H1 (cell line): ENCODE results near the gene RCAN3. TPM values are rescaled to one million over a fixed set of nuclear protein-coding genes. Genes with fewer than 3 reads are reported as not detected.

Experiments used
- CTCF ChIA-PET: fragments of 300-600 bp; sonication (Branson Sonifier 250); formaldehyde crosslinking; loops from one replicate; lab custom pipeline; 2021; ENCODE audit not compliant: partially characterized antibody; lab: Charles Lee
- POLR2A ChIA-PET: fragments of 300-600 bp; sonication (Branson Sonifier 250); formaldehyde crosslinking; loops from one replicate; lab custom pipeline; 2021; ENCODE audit warnings: inconsistent platforms; ENCODE audit not compliant: partially characterized antibody; lab: Charles Lee
- DNase-seq, 2 experiments: peaks; one replicate each; pipeline versions ENCODE4 v3.0.0 to v3.0.0-alpha.2; 2010 to 2022; ENCODE audit warnings: low spot score in 2 of 2, low read depth in 1 of 2, mixed read lengths in 1 of 2
- FAIRE-seq: peaks from 2 replicates; lab custom pipeline; 2011; peaks lifted over from hg19 to GRCh38; lab: Jason Lieb, UNC
- H2AFZ ChIP-seq: 2 replicates; pipeline ENCODE4 v1.8.1; 2012; ENCODE audit warnings: low read length, inconsistent platforms
- H2AK5ac ChIP-seq: 2 replicates; pipeline ENCODE4 v1.6.1; 2013; ENCODE audit warnings: low read depth, low read length
- H2BK120ac ChIP-seq: replicated peaks from 2 replicates; pipeline ENCODE3; 2013; ENCODE audit warnings: low read depth, low read length, inconsistent platforms
- H2BK12ac ChIP-seq: 2 replicates; pipeline ENCODE4 v1.6.1; 2013; ENCODE audit warnings: low read depth, low read length
- H2BK15ac ChIP-seq: 2 replicates; pipeline ENCODE4 v1.6.1; 2013; ENCODE audit warnings: low read length
- H2BK20ac ChIP-seq: 2 replicates; pipeline ENCODE4 v1.6.1; 2013; ENCODE audit warnings: low read length
- H2BK5ac ChIP-seq: 2 replicates; pipeline ENCODE4 v1.6.1; 2013; ENCODE audit warnings: low read depth, low read length
- H3K14ac ChIP-seq: 2 replicates; pipeline ENCODE4 v1.6.1; 2013; ENCODE audit warnings: inconsistent platforms; ENCODE audit not compliant: insufficient read length
- H3K18ac ChIP-seq: 2 replicates; pipeline ENCODE4 v1.6.1; 2013; ENCODE audit warnings: low read length; ENCODE audit errors: extremely low read depth
- H3K23ac ChIP-seq: 2 replicates; pipeline ENCODE4 v1.6.1; 2013; ENCODE audit warnings: inconsistent platforms; ENCODE audit not compliant: insufficient read length
- H3K23me2 ChIP-seq: 2 replicates; pipeline ENCODE4 v1.6.1; 2013; ENCODE audit warnings: low read depth, low read length
- H3K27ac ChIP-seq: 2 replicates; pipeline ENCODE4 v1.6.1; 2011; ENCODE audit warnings: low read depth, low read length, inconsistent platforms
- H3K27me3 ChIP-seq, 4 experiments: replicated peaks in 1 of 4; 1 replicate in 1 of 4; 2 replicates in 3 of 4; pipeline versions ENCODE4 v1.6.1 to v1.8.1; 2011 to 2013; ENCODE audit warnings: low read length in 3 of 4, mild to moderate bottlenecking in 3 of 4, inconsistent platforms in 2 of 4, mixed read lengths in 2 of 4, moderate library complexity in 1 of 4; ENCODE audit not compliant: control insufficient read depth in 3 of 4, insufficient read depth in 3 of 4; ENCODE audit errors: extremely low read depth in 1 of 4
- H3K36me3 ChIP-seq, 4 experiments: 2 replicates each; pipeline versions ENCODE4 v1.6.1 to v1.8.1; 2011 to 2013; ENCODE audit warnings: mild to moderate bottlenecking in 4 of 4, low read length in 3 of 4, moderate library complexity in 2 of 4, control low read depth in 1 of 4, inconsistent platforms in 1 of 4; ENCODE audit not compliant: insufficient read depth in 4 of 4, control insufficient read depth in 2 of 4
- H3K4ac ChIP-seq: replicated peaks from 2 replicates; pipeline ENCODE3; 2013; ENCODE audit warnings: low read length, low read depth, mixed read lengths, inconsistent platforms; ENCODE audit not compliant: insufficient read length
- H3K4me1 ChIP-seq, 4 experiments: replicated peaks in 1 of 4; 1 replicate in 1 of 4; 2 replicates in 3 of 4; pipeline versions ENCODE4 v1.6.1 to v1.8.1; 2011 to 2013; ENCODE audit warnings: low read length in 3 of 4, inconsistent platforms in 2 of 4, mixed read lengths in 1 of 4; ENCODE audit not compliant: insufficient read depth in 4 of 4, control insufficient read depth in 3 of 4
- H3K4me2 ChIP-seq, 2 experiments: 2 replicates each; pipeline versions ENCODE4 v1.6.1 to v1.8.1; 2011 to 2013; ENCODE audit warnings: low read depth in 2 of 2, low read length in 2 of 2, control low read depth in 1 of 2, inconsistent platforms in 1 of 2, mild to moderate bottlenecking in 1 of 2; ENCODE audit not compliant: insufficient read depth in 1 of 2
- H3K4me3 ChIP-seq, 4 experiments: fragments of 200-600, 300-600 bp in 1 of 4; sonication (generic), shearing (Covaris generic), sonication (Bioruptor Twin) in 1 of 4; 2 replicates each; pipeline versions ENCODE4 v1.5.1 to v1.8.1; 2011 to 2016; ENCODE audit warnings: low read length in 4 of 4, low read depth in 3 of 4, control low read depth in 2 of 4, inconsistent platforms in 2 of 4, mild to moderate bottlenecking in 2 of 4, mixed read lengths in 1 of 4, moderate library complexity in 1 of 4; ENCODE audit not compliant: insufficient read depth in 2 of 4; ENCODE audit errors: extremely low read depth in 1 of 4
- H3K56ac ChIP-seq: replicated peaks from 2 replicates; pipeline ENCODE3; 2013; ENCODE audit warnings: low read depth, mild to moderate bottlenecking, mixed read lengths, low read length, inconsistent platforms; ENCODE audit not compliant: insufficient read length
- H3K79me1 ChIP-seq: 2 replicates; pipeline ENCODE4 v1.6.1; 2013; ENCODE audit warnings: low read depth, low read length, control low read depth
- H3K79me2 ChIP-seq, 2 experiments: 2 replicates each; pipeline versions ENCODE4 v1.6.1 to v1.8.1; 2012 to 2013; ENCODE audit warnings: low read length in 2 of 2, mild to moderate bottlenecking in 2 of 2, inconsistent platforms in 1 of 2; ENCODE audit not compliant: insufficient read depth in 2 of 2, control insufficient read depth in 1 of 2
- H3K9ac ChIP-seq, 4 experiments: replicated peaks in 1 of 4; 1 replicate in 1 of 4; 2 replicates in 3 of 4; pipeline versions ENCODE4 v1.6.1 to v1.8.1; 2011 to 2013; ENCODE audit warnings: low read depth in 3 of 4, low read length in 3 of 4, control low read depth in 2 of 4, mild to moderate bottlenecking in 2 of 4, moderate library complexity in 2 of 4, inconsistent platforms in 1 of 4; ENCODE audit errors: extremely low read depth in 1 of 4
- H3K9me3 ChIP-seq, 2 experiments: 2 replicates each; pipeline versions ENCODE4 v1.6.1 to v1.8.1; 2012 to 2013; ENCODE audit warnings: mild to moderate bottlenecking in 2 of 2, moderate library complexity in 2 of 2, control low read depth in 1 of 2, inconsistent platforms in 1 of 2, low read depth in 1 of 2, low read length in 1 of 2, mixed read lengths in 1 of 2; ENCODE audit not compliant: insufficient read depth in 2 of 2
- H4K20me1 ChIP-seq, 2 experiments: replicated peaks in 1 of 2; 2 replicates each; pipeline versions ENCODE3 to v1.8.1; 2011 to 2013; ENCODE audit warnings: inconsistent platforms in 2 of 2, low read length in 2 of 2, mild to moderate bottlenecking in 1 of 2; ENCODE audit not compliant: insufficient read depth in 2 of 2, control insufficient read depth in 1 of 2
- H4K5ac ChIP-seq: 2 replicates; pipeline ENCODE4 v1.6.1; 2013; ENCODE audit warnings: low read length, low read depth, mixed read lengths, inconsistent platforms; ENCODE audit not compliant: insufficient read length
- H4K8ac ChIP-seq: 2 replicates; pipeline ENCODE4 v1.8.0; 2013; ENCODE audit warnings: mild to moderate bottlenecking, moderate library complexity, low read length, inconsistent platforms; ENCODE audit not compliant: insufficient read depth; ENCODE audit errors: extremely low read depth
- H4K91ac ChIP-seq: replicated peaks from 2 replicates; pipeline ENCODE3; 2013; ENCODE audit warnings: low read length, mixed read lengths, inconsistent platforms; ENCODE audit not compliant: insufficient read length
- CBX8 ChIP-seq: fragments of 300-800, 300-1000 bp; sonication (generic); IDR thresholded peaks from 2 replicates; pipeline ENCODE4 v1.7.1; 2016; ENCODE audit warnings: low read depth, low read length, borderline replicate concordance
- CHD2 ChIP-seq: IDR thresholded peaks from 2 replicates; pipeline ENCODE4 v1.6.1; 2012; ENCODE audit warnings: low read length, improper control_type of control experiment
- KDM5A ChIP-seq: fragments of 200-600 bp; IDR thresholded peaks from 2 replicates; pipeline ENCODE4 v1.7.1; 2012; ENCODE audit warnings: mild to moderate bottlenecking, low read length, inconsistent platforms, mixed read lengths
- SUZ12 ChIP-seq: fragments of 200-600 bp; sonication (generic); IDR thresholded peaks from 2 replicates; pipeline ENCODE4 v1.6.1; 2012; ENCODE audit warnings: mild to moderate bottlenecking, inconsistent platforms, low read length, moderate library complexity, mixed read lengths
- WGBS, 2 experiments: shearing (Covaris generic) in 1 of 2; methylation state at CpG; one replicate each; pipeline versions ENCODE4 v1.1.6 to v1.1.7; 2013 to 2015; ENCODE audit warnings: low lambda C conversion rate in 2 of 2, mixed read lengths in 2 of 2, inconsistent platforms in 1 of 2, low coverage in 1 of 2, missing lambda C conversion rate in 1 of 2; ENCODE audit not compliant: insufficient replicate concordance in 2 of 2, insufficient coverage in 1 of 2, insufficient read length in 1 of 2; ENCODE audit errors: extremely low coverage in 1 of 2, missing lambda C conversion rate in 1 of 2; 5-methylcytosine and 5-hydroxymethylcytosine counted together
- polyA plus RNA-seq, 7 experiments: library from polyadenylated mRNA; depleted of rRNA in 3 of 7; stranded (reverse) in 5 of 7; unstranded in 2 of 7; fragments of >200 nt in 5 of 7; fragments of 200-250 nt in 2 of 7; gene quantifications; 1 replicate in 5 of 7; 2 replicates in 1 of 7; 4 replicates in 1 of 7; pipeline versions ENCODE4 v1.2.1 to v1.2.3, GENCODE V29; 2011 to 2013; ENCODE audit warnings: missing spikeins in 2 of 7, mixed read lengths in 2 of 7
- total RNA-seq: library from RNA; stranded (reverse); fragmentation: NEBNext Ultra II Directional; extraction: Animal tissue kit (Norgen Biotek cat#: 25700); gene quantifications from 2 replicates; pipeline ENCODE4 v1.2.1, GENCODE V29; 2021

RCAN3 gene
- total and polyA plus RNA-seq, 2 of the 8 experiments (the other 6 are each of a cell fraction or from before 2014, with no cell fraction given) = 5.6 to 16.6 TPM

- Histone ChIP-seq H4K8ac (no peak overlapping the region), H3K4me2 (no peak overlapping the region)
Measured at GRCh38 chr1:24566236-24566867, 63.7 kb downstream of the RCAN3 start.

More at GRCh38 chr1:24566236-24566867, 63.7 kb downstream of the RCAN3 start:
- Histone ChIP-seq H3K9ac (no peak overlapping the region), H4K20me1 (no peaks in the 10 kb centered on the region), H2BK12ac (no peak overlapping the region), H3K27me3 (no peaks in the 10 kb centered on the region), H3K56ac (no peak overlapping the region), H3K23me2 (no peaks in the 10 kb centered on the region), H3K79me1 (no peaks in the 10 kb centered on the region)
- CTCF ChIA-PET = interaction anchor here (0.8 to 3.8 kb wide), 3 partner anchors 18 to 25 kb away, joined by 3 to 28 read pairs (median 3); no protein-coding TSS in a partner anchor
- no peak for TF ChIP-seq SUZ12
- no peak for TF ChIP-seq KDM5A
- TF ChIP-seq CBX8 = no peak
- TF ChIP-seq CHD2 = no peak
- TF ChIP-seq, all 59 proteins: peak for 0
- Histone ChIP-seq H3K79me2 (no peaks in the 10 kb centered on the region), H3K9me3 (no peaks in the 10 kb centered on the region), H3K14ac (no peak overlapping the region), H2BK20ac (no peak overlapping the region), H3K36me3 (no peaks in the 10 kb centered on the region), H4K5ac (no peak overlapping the region), H2BK5ac (no peak overlapping the region), H2AFZ (no peak overlapping the region), H4K91ac (no peak overlapping the region), H3K27ac (no peak overlapping the region), H3K4me3 (no peak overlapping the region; a peak in 1 of 8 replicates), H3K4me1 (peaks cover 3 to 14% (median 4%) of the 10 kb centered on the region in 4 experiments; a peak in 5 of 7 replicates), H3K4ac (no peak overlapping the region), H3K23ac (no peak overlapping the region), H2BK120ac (no peak overlapping the region), H2AK5ac (no peak overlapping the region), H2BK15ac (no peak overlapping the region), H3K18ac (no peak overlapping the region)
- 90% methylated on average over 3 of the region's 3 CpGs; no CpG with 5 or more reads in 1 of the 2 experiments for WGBS, 2 experiments
- FAIRE-seq = no peak
- POLR2A ChIA-PET = interaction anchor here (0.6 to 1.1 kb wide), 2 partner anchors 77 to 80 kb away, joined by 3 read pairs; no protein-coding TSS in a partner anchor
- no peak for DNase-seq
